GM20000 (cell line): ENCODE measurements around the gene RNU6-9.

Experiments
- DNase-seq: peaks from one replicate; pipeline ENCODE4 v3.0.0; 2012; ENCODE audit warnings: low spot score
- CTCF ChIP-seq: IDR thresholded peaks from 2 replicates; pipeline ENCODE4 v1.5.1; 2012; ENCODE audit warnings: mild to moderate bottlenecking, control low read depth; ENCODE audit errors: extremely low read depth, missing control alignments

The RNU6-9 gene

DNA sequence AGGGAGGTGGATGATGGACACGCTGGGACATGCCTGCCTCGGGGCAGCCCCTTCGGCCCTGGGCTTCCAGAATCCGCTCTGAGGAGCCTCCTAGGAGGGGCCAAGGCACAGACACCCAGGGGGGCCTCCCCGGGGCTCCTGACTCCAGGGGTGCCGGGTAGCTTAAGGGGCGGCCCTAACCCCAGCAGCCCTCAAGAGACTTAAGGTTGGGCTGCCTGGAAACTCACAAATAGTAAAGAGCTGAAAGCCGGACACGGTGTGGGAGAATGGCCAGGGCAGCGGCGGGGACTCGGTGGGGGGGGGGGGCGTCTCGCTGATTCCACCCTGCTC lies 40.2 kb downstream of the RNU6-9 start:
- DNase-seq = no peak
- TF ChIP-seq CTCF = no peak

DNA sequence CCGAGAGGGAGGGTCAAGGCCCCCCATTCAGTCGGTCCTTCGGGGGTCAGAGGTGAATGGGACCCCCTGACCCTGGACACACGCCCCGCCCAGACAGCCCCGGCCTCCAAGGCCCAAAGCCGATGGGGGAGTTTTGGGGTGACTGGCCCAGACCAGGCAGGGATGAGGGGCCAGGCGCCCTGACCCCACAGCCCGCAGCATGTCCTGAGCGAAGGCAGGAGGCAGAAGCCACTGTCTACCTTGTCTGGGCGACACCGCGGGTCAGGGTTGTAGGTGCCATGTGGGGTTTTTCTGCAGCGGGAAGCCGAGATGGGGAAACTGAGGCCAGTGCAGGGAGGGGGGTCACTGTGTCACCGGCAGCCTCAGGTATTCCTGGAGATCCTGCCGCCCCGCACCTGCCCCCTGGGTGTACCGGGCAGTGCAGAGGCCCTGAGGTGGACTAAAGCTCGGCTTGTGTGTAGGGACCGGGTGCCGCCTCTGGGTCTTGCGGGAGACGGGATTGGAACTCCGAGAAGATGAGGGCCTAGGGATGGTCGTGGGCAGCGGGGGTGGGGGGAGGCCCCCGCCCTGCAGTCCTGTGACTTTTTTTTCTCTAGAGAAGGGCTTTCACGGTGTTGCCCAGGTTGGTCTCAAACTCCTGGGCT lies 41.0 kb downstream of the RNU6-9 start:
- no peak for TF ChIP-seq CTCF
- no peak for DNase-seq

- no peak for TF ChIP-seq CTCF
- no peak for DNase-seq
These were observed 41.7 kb downstream of the RNU6-9 start for GRCh38 chr19:934865-935479.

DNA sequence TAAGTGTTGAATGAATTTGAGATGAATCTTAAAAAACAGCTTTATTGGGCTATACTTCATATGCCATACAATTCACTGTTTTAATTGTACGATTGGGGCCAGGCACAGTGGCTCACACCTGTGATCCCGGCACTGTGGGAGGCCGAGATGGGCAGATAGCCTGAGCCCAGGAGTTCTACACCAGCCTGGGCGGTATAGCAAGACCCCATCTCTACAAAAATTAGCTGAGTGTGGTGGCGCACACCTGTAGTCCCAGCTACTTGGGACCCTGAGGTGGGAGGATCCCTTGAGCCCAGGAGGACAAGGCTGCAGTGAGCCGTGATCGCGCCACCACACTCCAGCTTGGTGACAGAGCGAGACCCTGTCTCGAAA lies 42.9 kb downstream of the RNU6-9 start:
- TF ChIP-seq CTCF = no peak
- DNase-seq = no peak

- TF ChIP-seq CTCF = no peak
These were observed 44.0 kb downstream of the RNU6-9 start for GRCh38 chr19:937259-937694.

GRCh38 chr19:938233-938923 lies 45.1 kb downstream of the RNU6-9 start:
- TF ChIP-seq CTCF = no peak
- DNase-seq = no peak

More at GRCh38 chr19:937259-937694, 44.0 kb downstream of the RNU6-9 start:
- peak; percentile 69 for DNase-seq

DNA sequence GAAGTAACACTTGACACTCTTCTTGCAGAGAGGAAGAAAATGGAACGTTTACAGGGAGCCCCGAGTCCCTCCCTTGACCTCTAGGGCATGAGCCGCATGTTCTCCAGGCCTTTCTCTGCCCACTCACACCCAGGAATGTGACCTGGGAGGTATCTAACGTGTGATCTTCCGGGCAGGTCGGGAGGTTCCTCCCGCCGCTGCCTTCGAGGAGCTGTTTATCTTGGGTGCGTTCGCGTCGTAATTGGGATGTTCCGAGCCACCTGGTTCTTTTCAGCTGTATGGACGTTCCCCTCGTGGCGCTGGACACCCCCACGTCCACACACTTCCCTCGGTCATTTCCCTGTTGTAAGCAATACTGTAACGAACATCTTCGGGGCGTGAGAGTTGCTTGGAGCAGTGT lies 46.2 kb downstream of the RNU6-9 start:
- no peak for TF ChIP-seq CTCF
- no peak for DNase-seq
